Measurements from ENCODE around the gene GPR32. TPM values are rescaled to one million over a fixed set of nuclear protein-coding genes. Genes with fewer than 3 reads are reported as not detected.

GPR32 gene
- total RNA-seq, 1 donor from 2014 or later, result not detected

DNA sequence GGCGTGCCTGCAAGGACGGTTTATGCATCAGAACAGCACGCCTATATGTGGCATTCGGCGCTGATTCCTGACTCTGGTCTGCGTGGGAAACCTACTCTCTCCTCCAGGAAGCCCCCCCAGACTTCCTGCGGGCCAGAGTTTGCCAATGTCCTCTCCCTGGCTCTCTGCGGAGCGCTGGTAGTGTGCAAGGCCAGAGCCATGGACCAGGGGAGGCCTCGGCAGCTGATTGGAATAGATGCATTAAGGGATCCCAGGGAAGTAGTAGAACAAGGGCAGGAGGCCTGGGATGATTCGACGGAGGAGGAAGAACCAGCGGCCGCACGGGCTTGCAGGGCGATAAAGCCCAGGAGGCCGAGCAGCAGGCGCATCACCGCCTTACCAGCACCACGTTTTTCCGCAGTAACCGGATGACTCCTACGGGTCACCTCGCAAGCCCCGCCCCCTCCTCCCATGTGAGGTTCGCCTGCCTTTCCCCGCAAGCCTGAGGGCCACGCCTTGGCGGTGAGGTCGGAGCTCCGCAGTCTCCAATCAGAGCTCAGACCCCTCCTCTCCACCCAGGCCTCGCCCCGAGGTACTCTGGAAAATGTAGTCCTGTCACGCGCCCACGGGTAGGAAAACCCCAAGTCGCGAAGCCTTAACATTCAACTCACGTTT lies 42.1 kb upstream of the GPR32 start:
- Histone ChIP-seq H3K36me3 (no peaks in the 10 kb centered on the region), H3K4me3 (no peak overlapping the region), H3K9me3 (ENCODE audit: low read depth) (no peaks in the 10 kb centered on the region), H3K27ac (no peak overlapping the region), H3K4me1 (no peaks in the 10 kb centered on the region), H3K9ac (no peak overlapping the region), H2AFZ (replicated peaks) (no peak overlapping the region), H3K4me2 (peak overlapping the region; percentile 28), H3K27me3 (peaks cover 32% of the 10 kb centered on the region), H3F3A (ENCODE audit: low read depth) (no peaks in the 10 kb centered on the region), H4K20me1 (ENCODE audit: low read depth) (no peaks in the 10 kb centered on the region), H3K79me2 (ENCODE audit: low read depth) (no peaks in the 10 kb centered on the region)
- no peak overlapping the region for H3K27ac Mint-ChIP-seq
- peaks cover 27% of the 10 kb centered on the region for H3K4me1 Mint-ChIP-seq
- H3K9me3 Mint-ChIP-seq, result no peaks in the 10 kb centered on the region
- TF ChIP-seq, protein P1, sequence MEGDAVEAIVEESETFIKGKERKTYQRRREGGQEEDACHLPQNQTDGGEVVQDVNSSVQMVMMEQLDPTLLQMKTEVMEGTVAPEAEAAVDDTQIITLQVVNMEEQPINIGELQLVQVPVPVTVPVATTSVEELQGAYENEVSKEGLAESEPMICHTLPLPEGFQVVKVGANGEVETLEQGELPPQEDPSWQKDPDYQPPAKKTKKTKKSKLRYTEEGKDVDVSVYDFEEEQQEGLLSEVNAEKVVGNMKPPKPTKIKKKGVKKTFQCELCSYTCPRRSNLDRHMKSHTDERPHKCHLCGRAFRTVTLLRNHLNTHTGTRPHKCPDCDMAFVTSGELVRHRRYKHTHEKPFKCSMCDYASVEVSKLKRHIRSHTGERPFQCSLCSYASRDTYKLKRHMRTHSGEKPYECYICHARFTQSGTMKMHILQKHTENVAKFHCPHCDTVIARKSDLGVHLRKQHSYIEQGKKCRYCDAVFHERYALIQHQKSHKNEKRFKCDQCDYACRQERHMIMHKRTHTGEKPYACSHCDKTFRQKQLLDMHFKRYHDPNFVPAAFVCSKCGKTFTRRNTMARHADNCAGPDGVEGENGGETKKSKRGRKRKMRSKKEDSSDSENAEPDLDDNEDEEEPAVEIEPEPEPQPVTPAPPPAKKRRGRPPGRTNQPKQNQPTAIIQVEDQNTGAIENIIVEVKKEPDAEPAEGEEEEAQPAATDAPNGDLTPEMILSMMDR (IDR thresholded peaks at IDR 0.05), result no peak
- no peak for TF ChIP-seq EZH2 (IDR thresholded peaks at IDR 0.05)
- no peak for TF ChIP-seq EZH2phosphoT487 (IDR thresholded peaks at IDR 0.05)
- DNase-seq (ENCODE audit: low spot score), result peak; percentile 95
- no peaks in the 10 kb centered on the region for H3K36me3 Mint-ChIP-seq
- H3K27me3 Mint-ChIP-seq (ENCODE audit: insufficient read depth, low read depth), result peaks cover 8% of the 10 kb centered on the region
- peak overlapping the region; percentile 77 for H3K4me3 Mint-ChIP-seq

DNA sequence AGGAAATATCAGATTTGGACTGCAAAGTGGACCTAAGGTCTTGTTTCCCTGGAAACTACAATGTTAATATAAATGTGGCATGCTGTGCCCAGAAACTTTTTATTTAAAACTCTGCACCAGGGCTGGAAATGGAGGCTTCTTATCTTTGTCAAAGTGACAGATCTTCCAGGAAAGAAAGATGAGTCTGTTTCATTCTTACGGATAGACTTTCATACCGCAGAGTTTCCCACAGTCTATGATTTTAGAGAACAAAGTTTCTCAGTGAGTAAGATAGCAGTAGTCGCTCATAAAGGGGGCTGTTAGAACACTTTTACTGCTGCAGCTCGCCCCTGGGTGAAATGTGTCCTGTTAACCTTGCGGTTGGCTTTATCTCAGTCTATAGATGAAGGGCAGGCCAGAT lies 40.4 kb upstream of the GPR32 start:
- Histone ChIP-seq H3K4me3 (no peak overlapping the region), H3K9me3 (ENCODE audit: low read depth) (no peaks in the 10 kb centered on the region), H3K27me3 (peaks cover 15% of the 10 kb centered on the region), H3K4me2 (no peak overlapping the region), H2AFZ (replicated peaks) (no peak overlapping the region), H3K79me2 (ENCODE audit: low read depth) (no peaks in the 10 kb centered on the region), H4K20me1 (ENCODE audit: low read depth) (no peaks in the 10 kb centered on the region), H3K36me3 (no peaks in the 10 kb centered on the region), H3F3A (ENCODE audit: low read depth) (no peaks in the 10 kb centered on the region), H3K4me1 (no peaks in the 10 kb centered on the region), H3K27ac (no peak overlapping the region), H3K9ac (no peak overlapping the region)
- no peaks in the 10 kb centered on the region for H3K9me3 Mint-ChIP-seq
- H3K4me3 Mint-ChIP-seq, result no peak overlapping the region
- no peak for DNase-seq (ENCODE audit: low spot score)
- peaks cover 22% of the 10 kb centered on the region for H3K4me1 Mint-ChIP-seq
- H3K27me3 Mint-ChIP-seq (ENCODE audit: insufficient read depth, low read depth), result peaks cover 2% of the 10 kb centered on the region
- H3K27ac Mint-ChIP-seq, result no peak overlapping the region
- no peaks in the 10 kb centered on the region for H3K36me3 Mint-ChIP-seq
- TF ChIP-seq, protein P1 (IDR thresholded peaks at IDR 0.05), result no peak
- TF ChIP-seq EZH2 (IDR thresholded peaks at IDR 0.05) (no peak), EZH2phosphoT487 (IDR thresholded peaks at IDR 0.05) (no peak)

DNA sequence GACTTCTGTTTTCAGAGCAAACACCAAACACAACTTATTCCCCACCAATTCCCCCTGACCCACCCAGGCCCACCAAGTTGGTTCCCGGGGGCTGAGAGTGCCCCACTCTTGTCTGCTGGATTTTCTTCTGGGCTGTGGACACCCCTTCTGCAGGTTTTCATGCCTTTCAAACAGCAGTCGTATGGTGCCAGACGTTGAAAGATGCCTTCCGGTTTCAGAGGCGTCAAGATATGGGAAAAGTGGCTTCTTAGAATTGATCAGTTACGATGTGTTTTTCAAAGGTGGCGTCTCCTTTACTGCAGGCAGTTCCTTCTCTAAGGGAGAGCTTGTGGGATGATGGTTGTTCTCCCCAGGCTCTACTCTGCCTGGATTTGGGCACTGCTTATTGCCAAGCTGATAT lies 34.4 kb upstream of the GPR32 start:
- Histone ChIP-seq H3K36me3 (no peaks in the 10 kb centered on the region), H3K4me3 (no peak overlapping the region), H2AFZ (replicated peaks) (no peak overlapping the region), H3K9me3 (ENCODE audit: low read depth) (no peaks in the 10 kb centered on the region), H4K20me1 (ENCODE audit: low read depth) (no peaks in the 10 kb centered on the region), H3K4me1 (no peaks in the 10 kb centered on the region), H3K27ac (no peak overlapping the region), H3K9ac (no peak overlapping the region), H3K4me2 (no peak overlapping the region), H3K79me2 (ENCODE audit: low read depth) (no peaks in the 10 kb centered on the region), H3K27me3 (peaks cover 42% of the 10 kb centered on the region), H3F3A (ENCODE audit: low read depth) (no peaks in the 10 kb centered on the region)
- H3K4me1 Mint-ChIP-seq, result peaks cover 13% of the 10 kb centered on the region
- no peak for DNase-seq (ENCODE audit: low spot score)
- TF ChIP-seq, protein P1 (IDR thresholded peaks at IDR 0.05), result no peak
- TF ChIP-seq EZH2phosphoT487 (IDR thresholded peaks at IDR 0.05) (no peak), EZH2 (IDR thresholded peaks at IDR 0.05) (no peak)
- H3K36me3 Mint-ChIP-seq, result no peaks in the 10 kb centered on the region
- peaks cover 12% of the 10 kb centered on the region for H3K27me3 Mint-ChIP-seq (ENCODE audit: insufficient read depth, low read depth)
- no peak overlapping the region for H3K27ac Mint-ChIP-seq
- no peak overlapping the region for H3K4me3 Mint-ChIP-seq
- no peaks in the 10 kb centered on the region for H3K9me3 Mint-ChIP-seq

Data from neural progenitor cell (in vitro differentiated cells).